Hepatocyte (in vitro differentiated cells): ENCODE data around the gene GLRA1. TPM values are rescaled to one million over a fixed set of nuclear protein-coding genes. Genes with fewer than 3 reads are reported as not detected.

ENCODE experiments used
- DNase-seq: peaks from one replicate; pipeline ENCODE4 v3.0.0-alpha.2; 2016; ENCODE audit warnings: low spot score
- H2AFZ ChIP-seq: fragments of 200-600 bp; sonication (generic); 2 replicates; pipeline ENCODE4 v1.6.0; 2016; ENCODE audit warnings: antibody characterized with exemption, mild to moderate bottlenecking
- H3K27ac ChIP-seq: fragments of 200-600 bp; sonication (generic); 2 replicates; pipeline ENCODE4 v1.5.1; 2016; ENCODE audit warnings: mild to moderate bottlenecking
- H3K27me3 ChIP-seq: fragments of 200-600 bp; sonication (generic); 2 replicates; pipeline ENCODE4 v1.6.1; 2016
- H3K36me3 ChIP-seq: fragments of 200-600 bp; sonication (generic); replicated peaks from 2 replicates; pipeline ENCODE4 v1.5.1; 2016; ENCODE audit warnings: low read depth; ENCODE audit not compliant: insufficient read depth
- H3K4me1 ChIP-seq: fragments of 200-600 bp; sonication (generic); 2 replicates; pipeline ENCODE4 v1.5.1; 2016; ENCODE audit warnings: mild to moderate bottlenecking, moderate library complexity; ENCODE audit not compliant: insufficient read depth
- H3K4me2 ChIP-seq: fragments of 200-600 bp; sonication (generic); 2 replicates; pipeline ENCODE4 v1.6.0; 2016
- H3K4me3 ChIP-seq: fragments of 200-600 bp; sonication (generic); 2 replicates; pipeline ENCODE4 v1.5.1; 2016; ENCODE audit warnings: mild to moderate bottlenecking
- H3K79me2 ChIP-seq: fragments of 200-600 bp; sonication (generic); 2 replicates; pipeline ENCODE4 v1.6.0; 2017; ENCODE audit warnings: mild to moderate bottlenecking
- H3K9me2 ChIP-seq: fragments of 200-600 bp; sonication (generic); replicated peaks from 2 replicates; pipeline ENCODE4 v1.6.0; 2017; ENCODE audit warnings: mild to moderate bottlenecking; ENCODE audit not compliant: insufficient read depth
- H3K9me3 ChIP-seq: fragments of 200-600 bp; sonication (generic); 2 replicates; pipeline ENCODE4 v1.5.1; 2016; ENCODE audit warnings: low read depth, mild to moderate bottlenecking
- H4K20me1 ChIP-seq: fragments of 200-600 bp; sonication (generic); 2 replicates; pipeline ENCODE4 v1.6.0; 2016; ENCODE audit warnings: mild to moderate bottlenecking; ENCODE audit not compliant: insufficient read depth, poor library complexity, severe bottlenecking
- EZH2 ChIP-seq: fragments of 200-600 bp; sonication (generic); IDR thresholded peaks from 2 replicates; pipeline ENCODE4 v1.6.1; 2016; ENCODE audit warnings: antibody characterized with exemption, mild to moderate bottlenecking, borderline replicate concordance
- EZH2phosphoT487 ChIP-seq: fragments of 200-600 bp; sonication (generic); IDR thresholded peaks from one replicate; pipeline ENCODE4 v1.6.1; 2018; ENCODE audit warnings: antibody characterized with exemption, mild to moderate bottlenecking, low read depth, moderate library complexity; ENCODE audit not compliant: unreplicated experiment, severe bottlenecking
- WGBS: methylation state at CpG from one replicate; pipeline ENCODE4 v1.1.6; 2016; ENCODE audit warnings: low lambda C conversion rate; ENCODE audit errors: missing lambda C conversion rate; 5-methylcytosine and 5-hydroxymethylcytosine counted together
- polyA plus RNA-seq: library from polyadenylated mRNA; unstranded; fragments of >200 nt; fragmentation: Nextera tagmentation; extraction: Ambion mirVana; gene quantifications from 2 replicates; pipeline ENCODE4 v1.2.1, GENCODE V29; 2016
- total RNA-seq: library from RNA; depleted of rRNA; stranded (reverse); fragments of >200 nt; gene quantifications from 2 replicates; pipeline ENCODE4 v1.2.3, GENCODE V29; 2014
- TF ChIP-seq, protein P1 (sequence below): fragments of 200-600 bp; sonication (generic); IDR thresholded peaks from 2 replicates; pipeline ENCODE4 v1.5.1; 2016; ENCODE audit warnings: antibody characterized with exemption, mild to moderate bottlenecking; ENCODE audit not compliant: poor library complexity

GLRA1 gene
- total and polyA plus RNA-seq, 2 experiments from 2014 or later = not detected

DNA sequence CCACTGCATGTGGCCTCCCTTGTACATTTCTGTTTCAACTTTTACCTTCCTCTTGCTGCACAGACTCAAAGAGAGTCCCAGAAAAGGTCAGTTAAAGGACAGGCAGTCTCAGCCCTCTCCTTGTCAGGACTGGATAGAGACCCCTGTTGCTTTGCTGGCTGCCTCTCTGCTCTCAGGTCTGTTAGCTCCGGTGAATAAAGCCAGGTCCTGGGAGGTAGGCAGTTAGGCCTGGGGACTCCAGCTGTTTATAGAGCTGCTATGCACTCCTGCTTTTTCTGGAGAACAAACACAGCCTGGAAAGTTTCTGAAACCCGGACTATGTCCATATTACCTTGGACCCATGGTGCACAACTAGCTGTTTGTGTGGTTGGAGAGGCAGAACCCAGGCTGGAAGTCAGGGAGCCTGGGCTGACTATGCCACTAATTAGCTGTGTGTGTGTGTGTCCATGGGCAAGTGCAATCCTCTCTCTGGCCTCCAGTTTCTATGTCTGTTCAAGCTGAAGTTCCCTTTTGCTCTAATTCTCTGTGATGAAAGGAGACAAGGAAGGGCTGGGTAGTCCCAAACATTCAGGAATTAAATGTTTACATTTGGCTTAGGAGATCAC, 42.9 kb downstream of the GLRA1 start:
- H3K79me2 ChIP-seq = no peaks in the 10 kb centered on the region
- WGBS = 59% methylated on average over 2 of the region's 2 CpGs
- no peaks in the 10 kb centered on the region for H3K27me3 ChIP-seq
- H3K27ac ChIP-seq = no peak overlapping the region
- H3K9me2 ChIP-seq = no peaks in the 10 kb centered on the region
- no peaks in the 10 kb centered on the region for H4K20me1 ChIP-seq
- no peaks in the 10 kb centered on the region for H3K4me1 ChIP-seq
- H3K9me3 ChIP-seq = no peaks in the 10 kb centered on the region
- H3K36me3 ChIP-seq = no peaks in the 10 kb centered on the region
- no peak overlapping the region for H3K4me3 ChIP-seq
- DNase-seq = no peak
- TF ChIP-seq EZH2 (no peak), EZH2phosphoT487 (no peak)
- TF ChIP-seq, protein P1, sequence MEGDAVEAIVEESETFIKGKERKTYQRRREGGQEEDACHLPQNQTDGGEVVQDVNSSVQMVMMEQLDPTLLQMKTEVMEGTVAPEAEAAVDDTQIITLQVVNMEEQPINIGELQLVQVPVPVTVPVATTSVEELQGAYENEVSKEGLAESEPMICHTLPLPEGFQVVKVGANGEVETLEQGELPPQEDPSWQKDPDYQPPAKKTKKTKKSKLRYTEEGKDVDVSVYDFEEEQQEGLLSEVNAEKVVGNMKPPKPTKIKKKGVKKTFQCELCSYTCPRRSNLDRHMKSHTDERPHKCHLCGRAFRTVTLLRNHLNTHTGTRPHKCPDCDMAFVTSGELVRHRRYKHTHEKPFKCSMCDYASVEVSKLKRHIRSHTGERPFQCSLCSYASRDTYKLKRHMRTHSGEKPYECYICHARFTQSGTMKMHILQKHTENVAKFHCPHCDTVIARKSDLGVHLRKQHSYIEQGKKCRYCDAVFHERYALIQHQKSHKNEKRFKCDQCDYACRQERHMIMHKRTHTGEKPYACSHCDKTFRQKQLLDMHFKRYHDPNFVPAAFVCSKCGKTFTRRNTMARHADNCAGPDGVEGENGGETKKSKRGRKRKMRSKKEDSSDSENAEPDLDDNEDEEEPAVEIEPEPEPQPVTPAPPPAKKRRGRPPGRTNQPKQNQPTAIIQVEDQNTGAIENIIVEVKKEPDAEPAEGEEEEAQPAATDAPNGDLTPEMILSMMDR = no peak
- no peak overlapping the region for H2AFZ ChIP-seq
- H3K4me2 ChIP-seq = no peak overlapping the region

DNA sequence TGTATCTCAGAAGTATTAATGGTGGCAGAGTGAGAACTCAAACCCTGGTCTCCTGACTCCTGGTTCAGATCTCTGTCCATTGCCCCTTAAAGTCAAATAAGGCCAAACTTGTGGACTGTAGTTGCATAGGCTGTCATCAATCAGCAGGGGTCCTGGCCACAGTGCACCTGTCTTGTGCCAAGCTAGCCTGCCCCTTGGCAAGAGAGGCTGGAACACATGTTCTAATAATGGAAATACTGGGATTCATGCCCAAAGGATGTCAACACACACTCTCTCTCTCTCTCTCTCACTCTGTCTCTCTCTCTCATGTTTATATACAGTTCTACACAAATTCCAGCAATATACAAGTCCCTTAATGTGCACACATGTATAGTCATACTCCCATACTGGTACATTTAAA, 44.3 kb downstream of the GLRA1 start:
- no peaks in the 10 kb centered on the region for H3K27me3 ChIP-seq
- no peak overlapping the region for H3K4me2 ChIP-seq
- H2AFZ ChIP-seq = no peak overlapping the region
- H4K20me1 ChIP-seq = no peaks in the 10 kb centered on the region
- no peaks in the 10 kb centered on the region for H3K79me2 ChIP-seq
- H3K36me3 ChIP-seq = no peaks in the 10 kb centered on the region
- TF ChIP-seq, protein P1 = no peak
- TF ChIP-seq EZH2phosphoT487 = no peak
- no peak for TF ChIP-seq EZH2
- no peaks in the 10 kb centered on the region for H3K9me2 ChIP-seq
- no peak overlapping the region for H3K27ac ChIP-seq
- DNase-seq = no peak
- no peaks in the 10 kb centered on the region for H3K9me3 ChIP-seq
- no peaks in the 10 kb centered on the region for H3K4me1 ChIP-seq
- H3K4me3 ChIP-seq = no peak overlapping the region

DNA sequence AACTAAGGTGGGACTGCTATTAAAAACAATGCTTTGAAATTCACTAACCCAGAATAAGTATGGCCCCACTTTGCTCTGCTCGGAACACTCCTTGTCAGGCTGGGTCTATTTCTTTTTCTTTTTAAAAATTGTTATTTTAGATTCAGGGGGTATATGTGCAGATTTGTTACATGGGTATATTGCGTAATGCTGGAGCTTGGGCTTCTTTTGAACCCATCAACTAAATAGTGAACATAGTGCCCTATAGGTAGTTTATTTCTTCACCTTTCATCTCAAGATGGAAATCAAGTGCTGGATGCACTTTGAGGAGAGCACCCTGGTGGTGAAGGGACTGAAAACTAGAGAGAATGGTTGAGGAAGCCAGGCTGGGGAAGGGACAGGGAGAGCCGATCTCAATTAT, 51.0 kb downstream of the GLRA1 start:
- no peaks in the 10 kb centered on the region for H3K79me2 ChIP-seq
- TF ChIP-seq EZH2 (no peak), EZH2phosphoT487 (no peak)
- TF ChIP-seq, protein P1 = no peak
- H3K36me3 ChIP-seq = no peaks in the 10 kb centered on the region
- no peaks in the 10 kb centered on the region for H3K9me3 ChIP-seq
- no peak overlapping the region for H3K4me2 ChIP-seq
- H2AFZ ChIP-seq = no peak overlapping the region
- H3K4me3 ChIP-seq = no peak overlapping the region
- no peak overlapping the region for H3K27ac ChIP-seq
- H4K20me1 ChIP-seq = no peaks in the 10 kb centered on the region
- H3K27me3 ChIP-seq = no peaks in the 10 kb centered on the region
- 95% methylated on average over 3 of the region's 3 CpGs for WGBS
- no peak for DNase-seq
- no peaks in the 10 kb centered on the region for H3K9me2 ChIP-seq
- H3K4me1 ChIP-seq = no peaks in the 10 kb centered on the region

DNA sequence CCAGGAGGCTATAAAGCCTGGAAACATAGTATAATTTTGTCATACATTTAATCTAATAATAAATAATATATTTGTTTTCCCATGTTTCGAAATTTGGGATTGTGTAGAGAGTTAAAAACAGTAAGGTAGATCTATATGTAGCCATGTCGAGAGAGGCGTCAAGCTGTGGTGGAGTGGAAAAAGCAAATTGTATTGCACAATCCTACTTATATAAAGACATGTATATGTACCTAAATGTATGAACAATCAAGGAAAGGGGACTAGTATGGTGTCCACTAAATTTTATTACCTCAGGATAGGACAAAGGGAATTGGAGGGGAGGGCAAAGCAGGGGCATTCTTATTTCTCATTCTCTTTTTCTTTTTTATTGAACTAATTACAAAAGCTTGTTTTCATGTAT, 52.0 kb downstream of the GLRA1 start:
- no peaks in the 10 kb centered on the region for H3K27me3 ChIP-seq
- TF ChIP-seq EZH2 (no peak), EZH2phosphoT487 (no peak)
- TF ChIP-seq, protein P1 = no peak

More for the DNA sequence above, 52.0 kb downstream of the GLRA1 start:
- H3K36me3 ChIP-seq = no peaks in the 10 kb centered on the region
- WGBS = 93% methylated on average over 3 of the region's 3 CpGs
- H2AFZ ChIP-seq = no peak overlapping the region
- H3K9me3 ChIP-seq = no peaks in the 10 kb centered on the region
- no peaks in the 10 kb centered on the region for H3K79me2 ChIP-seq
- H3K4me1 ChIP-seq = no peaks in the 10 kb centered on the region
- DNase-seq = no peak
- H3K27ac ChIP-seq = no peak overlapping the region
- H3K9me2 ChIP-seq = no peaks in the 10 kb centered on the region
- no peaks in the 10 kb centered on the region for H4K20me1 ChIP-seq
- no peak overlapping the region for H3K4me3 ChIP-seq
- no peak overlapping the region for H3K4me2 ChIP-seq
